GM12878 (cell line): ENCODE measurements around the gene DUSP14. TPM values are rescaled to one million over a fixed set of nuclear protein-coding genes. Genes with fewer than 3 reads are reported as not detected.

Experiments used
- ATAC-seq: fragments of 200-7000 bp; cut with Tn5 transposase; 3 replicates; pipeline ENCODE4 v1.9.1; 2020; ENCODE audit warnings: mild to moderate bottlenecking, moderate library complexity
- Bru-seq: library from RNA; stranded (reverse); fragments of 400-500 nt; gene quantifications from one replicate; lab custom pipeline; 2021; lab: Mats Ljungman, UMichigan
- BruChase-seq, 2 experiments: library from RNA; stranded (reverse); fragments of 400-500 nt; gene quantifications; one replicate each; lab custom pipeline; 2021; lab: Mats Ljungman, UMichigan
- BruUV-seq: library from RNA; stranded (reverse); fragments of 400-500 nt; replicated peaks from 2 replicates; lab custom pipeline; 2021; lab: Mats Ljungman, UMichigan
- CTCF ChIA-PET: fragments of 300-600 bp; sonication (Branson Sonifier 250); formaldehyde crosslinking; extraction: SDS; loops from one replicate; lab custom pipeline; 2021; ENCODE audit warnings: inconsistent platforms; lab: Yijun Ruan, JAX
- POLR2A ChIA-PET: fragments of 350-600 bp; formaldehyde crosslinking; extraction: SDS; loops from one replicate; lab custom pipeline; 2021; ENCODE audit warnings: inconsistent platforms; lab: Charles Lee
- RAD21 ChIA-PET: fragments of 300-600 bp; sonication (Branson Sonifier 250); formaldehyde crosslinking; loops from one replicate; lab custom pipeline; 2023; ENCODE audit warnings: antibody characterized with exemption; ENCODE audit not compliant: unreplicated experiment; lab: Charles Lee
- SMC1A ChIA-PET: fragments of 300-600 bp; sonication (Branson Sonifier 250); formaldehyde crosslinking; loops from one replicate; lab custom pipeline; 2023; ENCODE audit not compliant: unreplicated experiment, uncharacterized antibody; lab: Charles Lee
- DNase-seq: peaks from one replicate; pipeline ENCODE4 v3.0.0-alpha.2; 2011; ENCODE audit warnings: low read depth, low spot score
- FAIRE-seq: peaks from 3 replicates; lab custom pipeline; 2011; peaks lifted over from hg19 to GRCh38; lab: Jason Lieb, UNC
- H2AFZ ChIP-seq: 2 replicates; pipeline ENCODE4 v1.6.0; 2011; ENCODE audit warnings: low read depth, low read length, control low read depth; ENCODE audit not compliant: control insufficient read depth
- H3K27ac ChIP-seq: 2 replicates; pipeline ENCODE4 v1.5.1; 2011; ENCODE audit warnings: control low read depth; ENCODE audit not compliant: control insufficient read depth, insufficient read depth
- H3K27me3 ChIP-seq, 2 experiments: replicated peaks in 1 of 2; 2 replicates each; pipeline versions ENCODE4 v1.6.0 to v1.6.1; 2011; ENCODE audit warnings: low read length in 1 of 2; ENCODE audit not compliant: control insufficient read depth in 2 of 2, insufficient read depth in 2 of 2
- H3K36me3 ChIP-seq, 2 experiments: 2 replicates each; pipeline ENCODE4 v1.5.1; 2011; ENCODE audit warnings: low read length in 1 of 2; ENCODE audit not compliant: control insufficient read depth in 2 of 2, insufficient read depth in 2 of 2
- H3K4me1 ChIP-seq: 2 replicates; pipeline ENCODE4 v1.6.1; 2011; ENCODE audit warnings: mild to moderate bottlenecking, low read length, moderate library complexity, mixed read lengths; ENCODE audit not compliant: control insufficient read depth, insufficient read depth
- H3K4me2 ChIP-seq: 2 replicates; pipeline ENCODE4 v1.6.0; 2011; ENCODE audit warnings: control low read depth; ENCODE audit not compliant: control insufficient read depth, insufficient read depth
- H3K4me3 ChIP-seq: fragments of 200-600 bp; sonication (generic); 2 replicates; pipeline ENCODE4 v1.5.1; 2016
- H3K79me2 ChIP-seq: 2 replicates; pipeline ENCODE4 v1.6.0; 2011; ENCODE audit warnings: low read length; ENCODE audit not compliant: control insufficient read depth, insufficient read depth
- H3K9ac ChIP-seq: 2 replicates; pipeline ENCODE4 v1.8.0; 2011; ENCODE audit warnings: low read length, control low read depth, mixed read lengths; ENCODE audit not compliant: control insufficient read depth, insufficient read depth
- H3K9me3 ChIP-seq: replicated peaks from 3 replicates; pipeline ENCODE4 v1.5.1; 2011; ENCODE audit warnings: mild to moderate bottlenecking, low read length; ENCODE audit not compliant: control insufficient read depth, insufficient read depth
- H4K20me1 ChIP-seq: 2 replicates; pipeline ENCODE4 v1.6.0; 2011; ENCODE audit not compliant: control insufficient read depth, insufficient read depth
- ETV6 ChIP-seq, 2 experiments: fragments of 450-650 bp in 1 of 2; IDR thresholded peaks in 1 of 2; conservative IDR thresholded peaks in 1 of 2; 2 replicates each; pipeline ENCODE4 v1.6.1; 2014; ENCODE audit warnings: antibody characterized with exemption in 1 of 2, borderline replicate concordance in 1 of 2, low read depth in 1 of 2, mild to moderate bottlenecking in 1 of 2, moderate library complexity in 1 of 2
- FOXK2 ChIP-seq: fragments of 450-650 bp; IDR thresholded peaks from 2 replicates; pipeline ENCODE4 v1.6.1; 2017; ENCODE audit warnings: mild to moderate bottlenecking, moderate library complexity
- GATAD2B ChIP-seq: fragments of 450-650 bp; conservative IDR thresholded peaks from 2 replicates; pipeline ENCODE4 v1.6.1; 2017; ENCODE audit warnings: low read depth, mild to moderate bottlenecking, moderate library complexity
- IKZF1 ChIP-seq: fragments of 450-650 bp; conservative IDR thresholded peaks from 2 replicates; pipeline ENCODE4 v1.6.1; 2017; ENCODE audit warnings: antibody characterized with exemption, mild to moderate bottlenecking
- IKZF2 ChIP-seq, 2 experiments: fragments of 450-650 bp; IDR thresholded peaks; 2 replicates each; pipeline ENCODE4 v1.6.1; 2017; ENCODE audit warnings: mild to moderate bottlenecking in 2 of 2, moderate library complexity in 2 of 2
- NBN ChIP-seq: fragments of 450-650 bp; IDR thresholded peaks from 2 replicates; pipeline ENCODE4 v1.6.1; 2016
- NKRF ChIP-seq: fragments of 450-650 bp; conservative IDR thresholded peaks from 2 replicates; pipeline ENCODE4 v1.6.1; 2017; ENCODE audit warnings: mild to moderate bottlenecking, moderate library complexity
- POLR2AphosphoS5 ChIP-seq: IDR thresholded peaks from 2 replicates; pipeline ENCODE4 v1.6.1; 2011; ENCODE audit warnings: mild to moderate bottlenecking, low read length, inconsistent platforms
- RB1 ChIP-seq: fragments of 450-650 bp; formaldehyde crosslinking; IDR thresholded peaks from 2 replicates; pipeline ENCODE4 v1.6.1; 2017; ENCODE audit warnings: mild to moderate bottlenecking, borderline replicate concordance
- RUNX3 ChIP-seq: IDR thresholded peaks from 2 replicates; pipeline ENCODE4 v1.6.1; 2012; ENCODE audit warnings: low read length, inconsistent platforms
- TAF1 ChIP-seq: IDR thresholded peaks from 2 replicates; pipeline ENCODE4 v1.6.1; 2011; ENCODE audit warnings: mild to moderate bottlenecking, low read depth, low read length, borderline replicate concordance
- ZNF687 ChIP-seq: fragments of 450-650 bp; IDR thresholded peaks from 2 replicates; pipeline ENCODE4 v1.6.1; 2017; ENCODE audit warnings: mild to moderate bottlenecking, moderate library complexity
- WGBS: methylation state at CpG from one replicate; pipeline ENCODE4 v1.1.6; 2016; ENCODE audit warnings: low lambda C conversion rate; ENCODE audit not compliant: insufficient replicate concordance, insufficient coverage; ENCODE audit errors: missing lambda C conversion rate; 5-methylcytosine and 5-hydroxymethylcytosine counted together
- in situ Hi-C: fragments of 300-500 bp; cut with MboI; formaldehyde crosslinking; loops from 9 replicates; pipeline ENCODE4 v1.14.3; 2018; ENCODE audit warnings: mixed read lengths
- intact Hi-C: fragments of 100-400 bp; cut with micrococcal nuclease; formaldehyde crosslinking; loops from one replicate; pipeline ENCODE4 v1.14.2; 2022; ENCODE audit not compliant: unreplicated experiment
- long read RNA-seq, 2 experiments: library from polyadenylated mRNA; unstranded; transcript quantifications; one replicate each; pipeline ENCODE4 v2.0.0, GENCODE V29; 2019 to 2020
- polyA minus RNA-seq, 3 experiments: library from RNA; depleted of rRNA, polyadenylated mRNA; stranded (reverse); fragments of >200 nt; gene quantifications; 2 replicates each; pipeline ENCODE4 v1.2.3, GENCODE V29; 2011
- polyA plus RNA-seq, 11 experiments: library from polyadenylated mRNA; depleted of rRNA in 4 of 11; unstranded in 6 of 11; stranded (reverse) in 5 of 11; fragments of >200 nt; fragmentation: Nextera tagmentation in 4 of 11; fragmentation: Illumina TruSeq in 1 of 11; extraction: Ambion mirVana in 4 of 11; extraction: Trizol in 1 of 11; gene quantifications; 1 replicate in 1 of 11; 2 replicates in 10 of 11; pipeline versions ENCODE4 v1.2.1 to v1.2.3, GENCODE V29; 2011 to 2016; ENCODE audit warnings: inconsistent platforms in 2 of 11, missing spikeins in 2 of 11, low read depth in 1 of 11
- total RNA-seq, 4 experiments: library from RNA; depleted of rRNA in 3 of 4; stranded (reverse); fragments of >200 nt in 3 of 4; fragmentation: Illumina TruSeq in 1 of 4; extraction: Trizol in 1 of 4; gene quantifications; 2 replicates each; pipeline versions ENCODE4 v1.2.1 to v1.2.3, GENCODE V29; 2013 to 2021

DUSP14 gene
- 12.7 TPM in 2 replicates for total RNA-seq (2013; cell fraction: nucleolus; rRNA removed)
- total RNA-seq (2014; rRNA removed) (25.2 and 26.6 TPM in 2 replicates), total RNA-seq (2014; rRNA removed; fragmentation: Illumina TruSeq; extraction: Trizol) (15.9 and 16.2 TPM in 2 replicates), total RNA-seq (2021) (14.5 and 15.6 TPM in 2 replicates), polyA plus RNA-seq (2011; rRNA removed) (21.5 and 24.7 TPM in 2 replicates), polyA plus RNA-seq (2014; fragmentation: Illumina TruSeq; extraction: Trizol) (18.0 and 24.1 TPM in 2 replicates), polyA plus RNA-seq (2014; fragmentation: Nextera tagmentation; extraction: Ambion mirVana) (10 to 100 TPM; 21.1 to 36.5 TPM), polyA plus RNA-seq (2014; rRNA removed) (23.6 and 24.4 TPM in 2 replicates), polyA plus RNA-seq (2016; fragmentation: Nextera tagmentation; extraction: Ambion mirVana) (10 to 100 TPM; 29.2 to 30.4 TPM), polyA minus RNA-seq (2011; rRNA and poly(A)+ RNA removed) (15.4 and 21.3 TPM in 2 replicates), Bru-seq, nascent RNA (percentile 76 among the genes with signal in this experiment), BruChase-seq, experiment 1, labeled RNA remaining after a 6-hour chase (percentile 73 among the genes with signal in this experiment), BruChase-seq, experiment 2, labeled RNA remaining after a 2-hour chase (percentile 79 among the genes with signal in this experiment)
- polyA plus RNA-seq (2011; ENCODE audit: low read depth), result 5.4 TPM
- polyA plus RNA-seq (2011; cell fraction: cytosol; rRNA removed), result 29.7 and 35.2 TPM in 2 replicates
- 12.1 and 12.9 TPM in 2 replicates for polyA plus RNA-seq (2011; cell fraction: nucleus; rRNA removed)
- polyA plus RNA-seq (2012), result 6.3 and 7.7 TPM in 2 replicates
- 6.4 and 6.8 TPM in 2 replicates for polyA minus RNA-seq (2011; cell fraction: cytosol; rRNA and poly(A)+ RNA removed)
- polyA minus RNA-seq (2011; cell fraction: nucleus; rRNA and poly(A)+ RNA removed), result 3.0 and 4.3 TPM in 2 replicates
- long read RNA-seq, experiment 1, transcript DUSP14-206 (3 exons, 1,537 nt), result major isoform, 18 of 22 reads
- long read RNA-seq, experiment 1, partial matches to known transcripts, result 0 of 22 reads
- long read RNA-seq, experiment 1, other reads (novel, unspliced or antisense), result 2 of 22 reads
- long read RNA-seq, experiment 2, transcript DUSP14-206 (3 exons, 1,537 nt), result major isoform, 98 of 103 reads
- long read RNA-seq, experiment 2, partial matches to known transcripts, result 3 of 103 reads
- long read RNA-seq, experiment 2, other reads (novel, unspliced or antisense), result 1 of 103 reads

GRCh38 chr17:37489197-37490001 is at the start of gene DUSP14:
Gene DUSP14, plus strand, starts transcription at chr17:37489891. Its CDS starts 22,382 bp downstream, at chr17:37512273.
- ChIA-PET RAD21 (interaction anchor here (1.2 kb wide), 1 partner anchor 51 kb away, joined by 3 read pairs; no protein-coding TSS in a partner anchor), POLR2A (interaction anchor here (0.5 to 1.5 kb wide), 3 partner anchors 32 to 48 kb away, joined by 3 to 5 read pairs (median 3); no protein-coding TSS in a partner anchor), SMC1A (no interaction called here), CTCF (interaction anchor here (1.0 kb wide), 2 partner anchors 120 to 888 kb away, joined by 3 read pairs; partner anchors contain the start of gene SYNRG)
- intact Hi-C loops, result loop anchor here (2.0 to 5.0 kb wide), 3 partner anchors 82 to 119 kb away; partner anchors contain the start of genes ACACA, SYNRG and TADA2A
- ATAC-seq (peak; percentile 76), FAIRE-seq (no peak), DNase-seq (no peak)
- H3K27ac ChIP-seq, result peak within 1 kb of the TSS; percentile 53
- in situ Hi-C loops, result no loop called here
- BruUV-seq, result TSS peak; percentile 88
- peak within 1 kb of the TSS; percentile 100 for H3K4me2 ChIP-seq
- no peaks in the 10 kb centered on the region for H4K20me1 ChIP-seq
- peaks cover 17% of the 10 kb centered on the region for H3K4me1 ChIP-seq
- peak within 1 kb of the TSS; percentile 75 for H3K9ac ChIP-seq
- H3K27me3 ChIP-seq, result no peaks in the 10 kb centered on the region
- H2AFZ ChIP-seq, result peak within 1 kb of the TSS; percentile 97
- no peaks in the 10 kb centered on the region for H3K36me3 ChIP-seq
- WGBS, result under 1% methylated on average over 46 of the region's 100 CpGs
- H3K79me2 ChIP-seq, result peaks cover 12% of the 10 kb centered on the region
- no peaks in the 10 kb centered on the region for H3K9me3 ChIP-seq
- peak within 1 kb of the TSS; percentile 92 for H3K4me3 ChIP-seq
- TF ChIP-seq IKZF1 (peak; percentile 22; the same call in 1 of the 2 replicates), POLR2AphosphoS5 (peak; percentile 64; the same call in 1 of the 2 replicates), TAF1 (no peak), RB1 (0 out of 2 replicates have a peak, but pooled peaks have one; percentile 45), NBN (peak; percentile 32; the same call in 1 of the 2 replicates), GATAD2B (peak; percentile 46), ETV6 (conservative IDR thresholded peaks at IDR 0.05 in 1 of 2, IDR thresholded peaks at IDR 0.05 in 1 of 2; ENCODE audit: borderline replicate concordance in 1 of 2, low read depth in 1 of 2) (no peak), NKRF (0 out of 2 replicates have a peak, but pooled peaks have one; percentile 31), ZNF687 (peak; percentile 45), FOXK2 (no peak), IKZF2 (IDR thresholded peaks at IDR 0.05) (no peak), RUNX3 (peak; percentile 54)
